ENCODE data around the gene ZNF460.

Gene ZNF460

DNA sequence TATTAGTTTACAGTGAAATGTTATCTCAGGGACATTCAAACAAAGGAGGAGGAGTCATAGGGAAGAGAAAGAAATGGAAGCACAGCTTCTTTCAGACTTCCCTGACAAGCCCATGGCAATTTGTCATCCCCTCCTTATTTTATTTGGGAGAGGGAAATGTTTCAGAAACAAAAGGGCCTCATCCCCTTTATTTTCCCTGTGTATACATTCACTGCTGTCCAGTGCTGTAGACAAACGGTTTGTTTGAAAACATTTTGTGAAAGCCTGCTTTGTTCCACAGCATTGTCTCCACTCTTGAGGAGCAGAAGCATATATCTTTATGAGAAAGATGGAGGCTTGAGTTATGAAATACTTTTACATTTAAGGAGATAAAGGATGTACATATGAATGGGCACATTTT lies 12.3 kb downstream of the ZNF460 start:
- POLR2A ChIA-PET: no interaction called here
- no peak for DNase-seq (ENCODE audit: extremely low spot score)
- CTCF ChIA-PET: interaction anchor here (0.6 to 1.0 kb wide), 2 partner anchors 10 to 21 kb away, joined by 3 read pairs; no protein-coding TSS in a partner anchor
- TF ChIP-seq, protein P1, sequence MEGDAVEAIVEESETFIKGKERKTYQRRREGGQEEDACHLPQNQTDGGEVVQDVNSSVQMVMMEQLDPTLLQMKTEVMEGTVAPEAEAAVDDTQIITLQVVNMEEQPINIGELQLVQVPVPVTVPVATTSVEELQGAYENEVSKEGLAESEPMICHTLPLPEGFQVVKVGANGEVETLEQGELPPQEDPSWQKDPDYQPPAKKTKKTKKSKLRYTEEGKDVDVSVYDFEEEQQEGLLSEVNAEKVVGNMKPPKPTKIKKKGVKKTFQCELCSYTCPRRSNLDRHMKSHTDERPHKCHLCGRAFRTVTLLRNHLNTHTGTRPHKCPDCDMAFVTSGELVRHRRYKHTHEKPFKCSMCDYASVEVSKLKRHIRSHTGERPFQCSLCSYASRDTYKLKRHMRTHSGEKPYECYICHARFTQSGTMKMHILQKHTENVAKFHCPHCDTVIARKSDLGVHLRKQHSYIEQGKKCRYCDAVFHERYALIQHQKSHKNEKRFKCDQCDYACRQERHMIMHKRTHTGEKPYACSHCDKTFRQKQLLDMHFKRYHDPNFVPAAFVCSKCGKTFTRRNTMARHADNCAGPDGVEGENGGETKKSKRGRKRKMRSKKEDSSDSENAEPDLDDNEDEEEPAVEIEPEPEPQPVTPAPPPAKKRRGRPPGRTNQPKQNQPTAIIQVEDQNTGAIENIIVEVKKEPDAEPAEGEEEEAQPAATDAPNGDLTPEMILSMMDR (IDR thresholded peaks at IDR 0.05; ENCODE audit: control extremely low read depth, extremely low read depth, low read depth, missing control alignments): no peak

DNA sequence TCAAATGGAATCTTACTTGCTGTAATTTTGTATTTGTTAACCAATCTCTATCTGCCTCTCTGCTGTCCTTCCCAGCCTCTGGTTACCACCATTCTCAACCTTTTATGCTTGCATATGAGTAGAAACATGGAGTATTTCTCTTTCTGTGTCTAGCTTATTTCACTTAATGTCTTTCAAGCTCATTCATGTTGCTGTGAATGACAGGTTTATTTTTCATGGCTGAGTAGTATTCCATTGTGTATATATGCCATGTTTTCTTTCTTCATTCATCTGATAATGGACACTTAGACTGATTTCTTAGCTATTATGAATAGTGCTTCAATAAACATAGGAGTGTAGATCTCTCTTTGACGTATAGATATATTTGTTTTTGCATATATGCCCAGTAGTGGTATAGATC lies 13.4 kb downstream of the ZNF460 start:
- TF ChIP-seq, protein P1 (IDR thresholded peaks at IDR 0.05; ENCODE audit: control extremely low read depth, extremely low read depth, low read depth, missing control alignments): no peak
- ChIA-PET POLR2A (no interaction called here), CTCF (interaction anchor here (1.0 to 1.1 kb wide), 2 partner anchors 8 to 16 kb away, joined by 3 read pairs; no protein-coding TSS in a partner anchor)
- no peak for DNase-seq (ENCODE audit: extremely low spot score)

DNA sequence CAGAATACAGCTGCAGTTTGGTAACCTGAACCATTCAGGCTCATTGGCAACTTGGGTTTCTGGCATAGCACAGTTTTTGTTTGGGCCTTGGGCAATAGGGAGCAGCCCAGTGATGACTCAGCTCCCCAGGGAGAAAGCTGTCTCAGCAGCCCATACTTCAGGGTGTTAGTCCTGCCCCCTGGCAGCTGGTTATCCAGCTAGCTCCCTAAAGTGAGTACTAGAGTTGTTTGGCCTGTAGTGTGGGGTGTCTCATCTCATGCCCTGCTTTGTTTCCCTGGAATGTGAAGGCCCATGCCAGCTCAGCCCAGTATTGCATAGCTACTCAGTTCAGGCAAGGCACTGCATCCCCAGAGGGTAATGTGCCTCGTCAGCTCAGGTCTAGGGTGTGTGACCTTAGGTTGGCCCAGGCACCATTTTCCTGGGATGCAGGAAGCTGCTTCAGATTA lies 21.8 kb downstream of the ZNF460 start:
- TF ChIP-seq, protein P1 (IDR thresholded peaks at IDR 0.05; ENCODE audit: control extremely low read depth, extremely low read depth, low read depth, missing control alignments): no peak
- ChIA-PET POLR2A (interaction anchor here (1.1 to 2.0 kb wide), 3 partner anchors 9 to 49 kb away, joined by 4 to 7 read pairs (median 5); partner anchors contain the start of gene ZNF304), CTCF (interaction anchor here (1.0 to 2.2 kb wide), 5 partner anchors 9 to 16 kb away, joined by 3 to 10 read pairs (median 4); no protein-coding TSS in a partner anchor)
- DNase-seq (ENCODE audit: extremely low spot score): no peak

DNA sequence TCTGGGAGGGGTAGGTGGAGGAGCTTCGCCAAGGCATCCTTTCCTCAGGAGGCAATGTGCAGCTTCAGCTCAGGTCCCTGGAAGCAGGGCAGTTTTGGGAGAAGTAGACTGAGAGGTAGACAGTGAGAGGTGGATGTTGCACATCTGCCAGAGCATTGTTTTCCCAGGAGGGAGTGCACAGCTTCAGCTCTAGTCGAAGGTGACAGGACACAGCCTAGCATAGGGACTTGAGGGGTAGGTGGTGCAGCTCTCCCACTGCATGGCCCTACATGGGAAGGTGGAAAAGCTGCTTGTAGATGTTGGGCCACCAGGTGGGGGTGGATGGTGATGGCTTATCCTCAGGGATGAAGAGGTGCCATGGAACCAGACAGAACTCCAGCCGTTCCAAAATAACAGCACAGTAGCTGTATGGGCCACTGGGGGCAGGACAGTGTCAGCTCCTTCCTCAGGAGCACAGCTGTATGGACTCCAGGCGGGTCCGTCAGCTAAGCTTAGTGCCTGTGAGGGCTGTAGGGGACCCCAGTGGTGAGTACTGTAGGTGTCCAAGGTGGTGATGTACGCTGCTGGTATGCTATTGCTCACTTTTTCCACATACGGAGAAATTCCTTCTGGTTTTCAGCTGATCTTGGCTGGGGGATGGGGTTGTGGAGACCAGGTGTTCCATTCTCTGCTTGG lies 22.6 kb downstream of the ZNF460 start:
- DNase-seq (ENCODE audit: extremely low spot score): no peak
- POLR2A ChIA-PET: interaction anchor here (1.1 to 2.0 kb wide), 3 partner anchors 8 to 48 kb away, joined by 4 to 7 read pairs (median 5); partner anchors contain the start of gene ZNF304
- CTCF ChIA-PET: interaction anchor here (1.0 to 2.2 kb wide), 5 partner anchors 8 to 15 kb away, joined by 3 to 10 read pairs (median 4); no protein-coding TSS in a partner anchor

DNA sequence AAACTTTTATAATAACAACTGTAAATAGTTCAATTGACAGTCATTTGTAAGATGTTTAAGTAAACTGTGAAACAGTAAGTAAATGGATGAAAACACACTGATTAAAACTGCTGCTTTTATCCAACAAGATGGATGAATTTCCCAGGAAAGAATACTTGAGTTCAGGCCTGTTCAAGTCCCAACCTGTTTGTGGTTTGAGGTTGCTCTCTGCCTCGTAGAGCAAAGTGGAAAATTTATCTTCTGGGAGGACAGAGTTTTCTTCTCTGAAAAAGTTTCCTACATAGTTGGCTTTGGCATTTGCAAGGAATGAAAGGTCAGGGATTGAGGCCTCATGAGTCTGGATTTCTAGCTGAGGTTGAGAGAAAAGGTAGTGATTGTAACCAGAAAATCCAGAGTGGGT lies 24.8 kb downstream of the ZNF460 start:
- ChIA-PET CTCF (no interaction called here), POLR2A (no interaction called here)
- DNase-seq (ENCODE audit: extremely low spot score): no peak
- TF ChIP-seq, protein P1 (IDR thresholded peaks at IDR 0.05; ENCODE audit: control extremely low read depth, extremely low read depth, low read depth, missing control alignments): no peak

More for the DNA sequence above, 22.6 kb downstream of the ZNF460 start:
- TF ChIP-seq, protein P1 (IDR thresholded peaks at IDR 0.05; ENCODE audit: control extremely low read depth, extremely low read depth, low read depth, missing control alignments): no peak

DNA sequence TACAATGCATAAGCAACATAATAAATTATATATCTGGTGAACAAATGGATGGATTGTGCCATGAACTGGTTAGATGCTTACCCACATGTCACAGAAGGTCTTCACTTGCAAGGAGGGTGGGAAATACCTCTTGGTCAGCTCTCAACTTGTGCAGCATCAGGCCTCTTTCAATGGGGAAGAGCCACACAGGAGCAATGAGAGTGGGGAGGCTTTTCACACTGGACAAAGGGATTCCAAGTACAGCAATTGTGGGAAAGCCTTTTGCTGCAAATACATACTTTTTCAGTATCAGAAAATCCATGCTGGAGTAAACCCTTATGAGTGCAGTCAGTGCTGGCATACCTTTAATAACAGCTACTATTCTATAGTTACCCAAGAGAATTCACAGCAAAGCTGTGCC lies 28.2 kb downstream of the ZNF460 start:
- no peak for DNase-seq (ENCODE audit: extremely low spot score)
- ChIA-PET POLR2A (no interaction called here), CTCF (interaction anchor here (1.2 kb wide), 1 partner anchor 15 kb away, joined by 3 read pairs; no protein-coding TSS in a partner anchor)
- TF ChIP-seq, protein P1 (IDR thresholded peaks at IDR 0.05; ENCODE audit: control extremely low read depth, extremely low read depth, low read depth, missing control alignments): no peak

All from GM10248 (cell line).